SJCRH30 (cell line): ENCODE data around the gene GIMAP5. TPM values are rescaled to one million over a fixed set of nuclear protein-coding genes. Genes with fewer than 3 reads are reported as not detected.
"Not testable (repeated sequence)": the region's sequence is repeated elsewhere in the genome, so short reads cannot be mapped to it uniquely, and the experiment has no call there.

Experiments
- DNase-seq, 2 experiments: peaks; one replicate each; pipeline ENCODE4 v3.0.0-alpha.2; 2015 to 2020
- H3K27ac ChIP-seq: fragments of 250-450 bp; sonication (Bioruptor Pico); 2 replicates; pipeline ENCODE4 v1.5.1; 2020; ENCODE audit warnings: mild to moderate bottlenecking, moderate library complexity
- H3K27me3 ChIP-seq: fragments of 250-450 bp; sonication (Bioruptor Pico); 2 replicates; pipeline ENCODE4 v1.5.1; 2020; ENCODE audit warnings: mild to moderate bottlenecking, moderate library complexity
- H3K36me3 ChIP-seq: fragments of 250-450 bp; sonication (Bioruptor Pico); 2 replicates; pipeline ENCODE4 v1.5.1; 2020; ENCODE audit warnings: mild to moderate bottlenecking, moderate library complexity
- H3K4me1 ChIP-seq: fragments of 250-450 bp; sonication (Bioruptor Pico); 2 replicates; pipeline ENCODE4 v1.5.1; 2020; ENCODE audit warnings: mild to moderate bottlenecking, moderate library complexity
- H3K4me3 ChIP-seq: fragments of 250-450 bp; sonication (Bioruptor Pico); 2 replicates; pipeline ENCODE4 v1.5.1; 2020; ENCODE audit warnings: mild to moderate bottlenecking, moderate library complexity
- H3K9me3 ChIP-seq: fragments of 250-450 bp; sonication (Bioruptor Pico); replicated peaks from 2 replicates; pipeline ENCODE4 v1.5.1; 2020; ENCODE audit warnings: mild to moderate bottlenecking, moderate library complexity
- total RNA-seq: library from RNA; depleted of rRNA; stranded (reverse); fragments of >200 nt; shearing (Covaris generic); gene quantifications from 2 replicates; pipeline ENCODE4 v1.2.3, GENCODE V29; 2014

GIMAP5 gene
- total RNA-seq, 1 experiment from 2014 or later, result not detected

- H3K27me3 ChIP-seq, H3K4me1 ChIP-seq, H3K9me3 ChIP-seq, H3K36me3 ChIP-seq, H3K27ac ChIP-seq, DNase-seq, H3K4me3 ChIP-seq: not testable (repeated sequence)
Observed at GRCh38 chr7:150774131-150774530, 36.9 kb downstream of the GIMAP5 start.

DNA sequence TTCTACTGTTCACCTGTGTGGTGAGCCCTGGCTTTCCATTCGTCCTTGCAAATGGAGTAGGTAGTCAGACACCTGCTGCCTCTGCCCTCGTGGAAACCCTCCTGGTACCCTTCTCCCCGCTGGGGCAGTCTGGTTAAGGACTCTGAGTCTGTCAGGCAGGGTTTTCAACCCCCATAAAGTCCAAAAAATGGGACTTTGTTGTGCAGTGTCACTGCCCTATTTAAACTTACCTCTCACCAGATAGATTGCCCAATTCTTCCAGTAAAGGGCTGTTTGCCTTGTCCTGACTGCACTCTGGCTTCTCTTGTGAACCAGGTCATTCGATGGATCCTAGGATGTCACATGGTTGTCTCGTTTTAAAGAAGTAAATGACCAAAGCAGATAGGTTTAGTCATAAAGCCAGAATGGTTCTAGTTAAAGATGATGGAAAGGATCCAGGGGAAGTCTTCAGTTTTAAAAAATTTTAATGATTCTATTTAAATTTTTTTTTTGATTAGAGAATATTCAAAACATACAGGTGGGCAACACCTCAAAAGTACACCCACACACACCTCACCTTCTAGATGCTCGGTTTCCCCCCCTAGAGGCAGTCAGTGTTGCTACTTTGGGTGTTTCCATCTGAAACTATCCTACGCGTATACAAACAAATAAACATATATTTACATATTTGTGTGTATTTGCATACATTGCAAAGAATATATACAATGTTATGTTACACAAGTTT is 41.0 kb downstream of the GIMAP5 start:
- H3K27me3 ChIP-seq, result peaks cover 9% of the 10 kb centered on the region; the same call in 1 of the 2 replicates
- H3K9me3 ChIP-seq, result no peaks in the 10 kb centered on the region
- no peak overlapping the region for H3K4me3 ChIP-seq
- no peak overlapping the region for H3K27ac ChIP-seq
- H3K36me3 ChIP-seq, result no peaks in the 10 kb centered on the region
- DNase-seq, result no peak
- H3K4me1 ChIP-seq, result no peaks in the 10 kb centered on the region

GRCh38 chr7:150778738-150779301 is 41.6 kb downstream of the GIMAP5 start:
- Histone ChIP-seq H3K4me1 (no peaks in the 10 kb centered on the region), H3K9me3 (no peaks in the 10 kb centered on the region), H3K27ac (no peak overlapping the region), H3K4me3 (no peak overlapping the region), H3K27me3 (peaks cover 9% of the 10 kb centered on the region; the same call in 1 of the 2 replicates), H3K36me3 (no peaks in the 10 kb centered on the region)
- peak; percentile 68 to 88 for DNase-seq

DNA sequence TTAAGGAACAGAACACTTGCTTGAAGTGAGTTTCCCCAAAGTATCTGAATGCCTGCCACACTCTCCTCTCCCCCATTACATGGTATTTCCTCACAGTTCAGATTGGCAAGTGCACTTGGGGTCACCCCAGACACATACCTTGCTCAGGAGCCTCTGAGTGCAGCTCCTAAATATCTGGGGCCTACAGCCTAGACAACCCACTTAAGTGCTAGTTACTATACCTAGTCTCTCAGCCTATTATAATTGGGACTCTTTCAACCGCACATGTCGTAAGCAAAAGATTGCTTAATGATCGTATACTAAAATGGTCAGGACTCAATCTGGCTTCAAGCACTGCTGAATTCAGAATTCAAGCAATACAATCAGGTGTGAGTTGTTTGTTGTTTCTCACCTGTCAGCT is 43.1 kb downstream of the GIMAP5 start:
- no peaks in the 10 kb centered on the region for H3K4me1 ChIP-seq
- H3K36me3 ChIP-seq, result no peaks in the 10 kb centered on the region
- peaks cover 19% of the 10 kb centered on the region for H3K27me3 ChIP-seq
- no peaks in the 10 kb centered on the region for H3K9me3 ChIP-seq
- no peak overlapping the region for H3K4me3 ChIP-seq
- DNase-seq, result no peak
- no peak overlapping the region for H3K27ac ChIP-seq

DNA sequence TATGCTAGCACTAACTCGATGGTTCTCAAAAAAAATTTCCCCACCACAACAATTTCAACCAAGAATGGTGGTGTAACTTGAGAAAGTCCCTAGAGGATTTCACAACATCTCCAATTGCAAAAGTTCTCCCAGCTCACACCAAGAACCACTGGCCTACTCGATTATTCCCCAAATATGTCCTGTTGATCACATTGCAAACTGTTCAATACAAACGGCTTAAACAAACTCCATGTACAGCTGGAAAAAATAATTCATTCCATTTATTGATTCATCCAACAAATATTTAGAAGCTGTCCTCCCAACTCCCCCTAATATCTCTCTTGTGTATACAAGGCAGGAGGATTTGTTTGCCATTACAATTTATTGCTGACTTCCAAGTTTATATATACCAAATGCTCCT is 43.9 kb downstream of the GIMAP5 start:
- H3K4me1 ChIP-seq, result no peaks in the 10 kb centered on the region
- no peak overlapping the region for H3K4me3 ChIP-seq
- DNase-seq, result no peak
- H3K27me3 ChIP-seq, result peaks cover 23% of the 10 kb centered on the region
- H3K27ac ChIP-seq, result no peak overlapping the region
- H3K36me3 ChIP-seq, result no peaks in the 10 kb centered on the region
- H3K9me3 ChIP-seq, result no peaks in the 10 kb centered on the region

DNA sequence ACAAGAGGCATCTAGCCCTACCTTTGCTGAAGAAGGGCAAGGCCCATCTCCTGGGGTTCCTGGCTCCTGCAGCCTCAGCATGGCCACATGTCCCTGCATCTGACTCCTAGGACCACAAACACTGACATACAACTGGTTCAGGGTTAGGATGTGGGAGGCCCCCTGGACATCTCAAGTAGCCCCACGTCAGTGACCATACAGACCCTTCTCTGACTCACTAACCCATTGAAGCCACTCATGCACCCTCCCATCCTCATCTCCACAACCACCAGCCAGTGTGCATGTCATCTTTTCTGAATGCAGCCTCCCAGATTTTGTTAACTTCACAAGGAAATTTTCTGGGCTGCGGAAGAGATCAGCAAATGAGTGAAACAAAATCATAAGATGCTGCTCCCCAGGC is 44.7 kb downstream of the GIMAP5 start:
- H3K27ac ChIP-seq, result no peak overlapping the region
- H3K4me1 ChIP-seq, result no peaks in the 10 kb centered on the region
- no peaks in the 10 kb centered on the region for H3K9me3 ChIP-seq
- DNase-seq, result no peak
- H3K4me3 ChIP-seq, result no peak overlapping the region
- peaks cover 23% of the 10 kb centered on the region for H3K27me3 ChIP-seq
- no peaks in the 10 kb centered on the region for H3K36me3 ChIP-seq

DNA sequence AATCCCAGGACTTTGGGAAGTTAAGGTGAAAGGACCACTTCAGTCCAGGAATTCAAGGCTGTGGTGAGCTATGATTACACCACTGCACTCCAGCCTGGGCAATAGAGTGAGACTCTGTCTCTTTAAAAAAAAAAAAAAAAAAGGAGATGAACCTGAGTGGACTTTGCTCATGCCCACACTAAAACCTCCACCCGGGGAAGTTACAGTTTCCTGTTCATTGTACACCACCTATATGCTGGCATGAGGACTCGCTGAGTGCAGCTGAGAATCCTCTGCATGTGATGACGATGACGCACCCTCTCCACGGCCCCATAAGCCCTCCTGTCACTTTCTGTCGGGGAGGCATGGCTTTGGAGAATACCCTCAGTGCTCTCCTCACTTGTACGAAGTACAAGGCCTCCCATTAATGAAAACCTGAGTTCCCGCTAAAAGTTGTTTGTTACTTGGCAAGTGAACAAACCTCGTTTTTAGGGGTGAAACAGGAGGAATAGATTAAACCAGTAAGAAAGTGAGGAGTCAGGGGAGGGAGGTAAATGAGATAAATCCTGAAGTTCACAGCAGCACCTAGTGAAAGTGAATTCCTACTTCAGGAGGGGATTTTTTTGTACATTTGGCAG is 47.0 kb downstream of the GIMAP5 start:
- Histone ChIP-seq H3K4me1 (peaks cover 13% of the 10 kb centered on the region), H3K27ac (no peak overlapping the region), H3K4me3 (no peak overlapping the region), H3K36me3 (no peaks in the 10 kb centered on the region), H3K27me3 (peaks cover 28% of the 10 kb centered on the region), H3K9me3 (no peaks in the 10 kb centered on the region)
- DNase-seq, result no peak

DNA sequence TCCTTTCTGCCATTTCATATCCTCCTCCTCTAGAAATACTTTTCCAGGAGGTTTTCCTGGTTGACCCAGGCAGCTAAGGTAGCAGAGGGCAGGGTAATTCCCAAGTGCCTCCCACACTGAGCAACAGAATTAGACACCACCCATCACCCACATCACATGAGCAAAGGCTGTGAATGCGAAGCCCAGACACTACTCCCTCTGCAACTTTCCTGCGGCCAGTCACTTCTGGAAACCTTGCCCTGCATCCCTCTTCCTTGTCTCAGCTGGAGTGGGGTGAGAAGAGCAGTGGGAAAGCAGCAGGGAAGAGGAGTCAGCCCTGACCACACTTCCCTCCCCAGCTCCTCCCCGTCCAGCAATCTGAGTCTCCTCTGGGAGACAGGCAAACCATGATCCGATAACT is 47.7 kb downstream of the GIMAP5 start:
- Histone ChIP-seq H3K36me3 (no peaks in the 10 kb centered on the region), H3K27me3 (peaks cover 30% of the 10 kb centered on the region), H3K4me3 (no peak overlapping the region), H3K4me1 (peaks cover 13% of the 10 kb centered on the region), H3K9me3 (no peaks in the 10 kb centered on the region), H3K27ac (no peak overlapping the region)
- no peak for DNase-seq

- Histone ChIP-seq H3K27ac (no peak overlapping the region), H3K27me3 (peaks cover 49% of the 10 kb centered on the region), H3K9me3 (no peaks in the 10 kb centered on the region), H3K4me1 (peaks cover 13% of the 10 kb centered on the region), H3K36me3 (no peaks in the 10 kb centered on the region), H3K4me3 (no peak overlapping the region)
- DNase-seq, result peak in 1 of 2 experiments; percentile 39
Observed at GRCh38 chr7:150787321-150788281, 50.4 kb downstream of the GIMAP5 start.

DNA sequence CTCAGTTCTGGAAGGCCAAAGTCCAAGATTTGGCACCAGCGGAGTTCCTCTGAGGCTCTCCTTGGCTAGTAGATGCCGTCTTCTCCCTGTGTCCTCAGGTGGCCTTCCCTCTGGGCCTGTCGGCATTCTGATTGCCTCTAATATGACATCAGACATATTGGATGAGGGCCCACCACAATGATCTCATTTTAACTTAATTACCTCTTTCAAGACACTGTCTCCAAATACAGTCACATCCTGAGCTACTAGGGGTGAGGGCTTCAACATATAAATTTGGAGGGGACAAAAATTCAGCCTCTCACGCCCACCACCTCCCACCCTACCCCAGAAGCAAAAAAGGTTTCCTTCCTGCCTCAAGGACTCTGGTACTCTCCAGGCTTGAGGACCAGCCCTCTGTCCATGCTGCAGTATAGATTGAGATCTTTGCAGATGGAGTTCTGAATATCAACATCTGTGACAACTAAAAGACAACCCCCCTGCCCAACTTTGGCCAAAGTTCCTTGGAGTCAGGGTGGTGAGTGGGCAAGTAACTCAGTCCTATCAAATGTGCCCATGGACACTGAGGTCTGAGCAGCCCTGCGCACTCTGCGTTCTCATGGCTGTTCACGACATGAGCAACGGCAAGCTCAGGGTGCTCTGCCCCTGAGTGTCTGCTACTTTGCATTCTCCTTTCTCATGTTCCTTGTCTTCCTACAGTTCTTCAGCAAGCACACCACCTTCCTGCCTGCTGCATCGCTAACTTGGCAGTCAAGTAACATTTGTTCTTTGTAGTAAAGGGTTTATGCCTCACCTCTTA is 51.5 kb downstream of the GIMAP5 start:
- H3K27ac ChIP-seq, result no peak overlapping the region
- DNase-seq, result no peak

GRCh38 chr7:150790416-150791075 is 53.3 kb downstream of the GIMAP5 start:
- peaks cover 39% of the 10 kb centered on the region for H3K27me3 ChIP-seq
- H3K27ac ChIP-seq, result no peak overlapping the region
- H3K4me3 ChIP-seq, result no peak overlapping the region
- H3K9me3 ChIP-seq, result no peaks in the 10 kb centered on the region
- DNase-seq, result no peak
- peaks cover 13% of the 10 kb centered on the region for H3K4me1 ChIP-seq
- H3K36me3 ChIP-seq, result no peaks in the 10 kb centered on the region

More for the DNA sequence above, 51.5 kb downstream of the GIMAP5 start:
- Histone ChIP-seq H3K9me3 (no peaks in the 10 kb centered on the region), H3K27me3 (peaks cover 49% of the 10 kb centered on the region), H3K36me3 (no peaks in the 10 kb centered on the region), H3K4me1 (peaks cover 13% of the 10 kb centered on the region), H3K4me3 (no peak overlapping the region)

- no peak for DNase-seq
- Histone ChIP-seq H3K36me3 (no peaks in the 10 kb centered on the region), H3K4me1 (peaks cover 13% of the 10 kb centered on the region), H3K9me3 (no peaks in the 10 kb centered on the region), H3K27me3 (peaks cover 35% of the 10 kb centered on the region), H3K27ac (no peak overlapping the region), H3K4me3 (no peak overlapping the region)
Observed at GRCh38 chr7:150791304-150791703, 54.1 kb downstream of the GIMAP5 start.

- peaks cover 13% of the 10 kb centered on the region for H3K4me1 ChIP-seq
- no peak for DNase-seq
- H3K4me3 ChIP-seq, result no peak overlapping the region
- H3K27ac ChIP-seq, result no peak overlapping the region
- H3K36me3 ChIP-seq, result no peaks in the 10 kb centered on the region
- no peaks in the 10 kb centered on the region for H3K9me3 ChIP-seq
- H3K27me3 ChIP-seq, result peaks cover 35% of the 10 kb centered on the region
Observed at GRCh38 chr7:150791746-150792452, 54.7 kb downstream of the GIMAP5 start.
